Osteoblast (primary cell): ENCODE results near the gene HCN1. TPM values are rescaled to one million over a fixed set of nuclear protein-coding genes. Genes with fewer than 3 reads are reported as not detected.

Experiments
- DNase-seq: peaks from one replicate; pipeline ENCODE4 v3.0.0; 2011; ENCODE audit warnings: low spot score, mixed read lengths; ENCODE audit not compliant: insufficient read length; ENCODE audit errors: missing footprints
- H2AFZ ChIP-seq: 2 replicates; pipeline ENCODE4 v1.6.0; 2011; ENCODE audit warnings: mild to moderate bottlenecking, low read length
- H3K27ac ChIP-seq: 2 replicates; pipeline ENCODE4 v1.5.1; 2011; ENCODE audit warnings: mild to moderate bottlenecking, low read depth, low read length, moderate library complexity
- H3K27me3 ChIP-seq: 2 replicates; pipeline ENCODE4 v1.6.0; 2012; ENCODE audit warnings: mild to moderate bottlenecking, control low read depth, inconsistent platforms, low read length, moderate library complexity; ENCODE audit not compliant: insufficient read depth
- H3K36me3 ChIP-seq: 2 replicates; pipeline ENCODE4 v1.5.1; 2011; ENCODE audit warnings: mild to moderate bottlenecking, low read length, control low read depth, moderate library complexity; ENCODE audit not compliant: insufficient read depth
- H3K4me1 ChIP-seq: 2 replicates; pipeline ENCODE4 v1.5.1; 2011; ENCODE audit warnings: mild to moderate bottlenecking, low read length, control low read depth, moderate library complexity; ENCODE audit not compliant: insufficient read depth
- H3K4me2 ChIP-seq: 2 replicates; pipeline ENCODE4 v1.6.0; 2011; ENCODE audit warnings: mild to moderate bottlenecking, low read length; ENCODE audit not compliant: insufficient read depth
- H3K4me3 ChIP-seq: fragments of 200-600 bp; sonication (generic); 3 replicates; pipeline ENCODE4 v1.5.1; 2012; ENCODE audit warnings: mild to moderate bottlenecking, low read length, inconsistent platforms; ENCODE audit not compliant: insufficient read depth
- H3K79me2 ChIP-seq: 2 replicates; pipeline ENCODE4 v1.6.0; 2012; ENCODE audit warnings: mild to moderate bottlenecking, low read length, control low read depth, inconsistent platforms; ENCODE audit not compliant: insufficient read depth
- H3K9me3 ChIP-seq: 2 replicates; pipeline ENCODE4 v1.5.1; 2011; ENCODE audit warnings: low read depth, low read length, control low read depth
- H4K20me1 ChIP-seq: 2 replicates; pipeline ENCODE4 v1.6.0; 2012; ENCODE audit warnings: mild to moderate bottlenecking, low read length, control low read depth; ENCODE audit not compliant: insufficient read depth
- total RNA-seq: library from RNA; depleted of rRNA; stranded (reverse); fragments of >200 nt; gene quantifications from 2 replicates; pipeline ENCODE4 v1.2.3, GENCODE V29; 2012
- TF ChIP-seq, protein P1 (sequence below): IDR thresholded peaks from 2 replicates; pipeline ENCODE4 v1.5.1; 2011; ENCODE audit warnings: mild to moderate bottlenecking, low read depth, low read length, moderate library complexity; ENCODE audit errors: extremely low read depth

Gene HCN1
- total RNA-seq, 1 donor: not detected

GRCh38 chr5:45627076-45627656, 69.0 kb downstream of the HCN1 start:
- Histone ChIP-seq H3K4me1 (no peaks in the 10 kb centered on the region), H3K27me3 (no peaks in the 10 kb centered on the region), H3K4me2 (no peak overlapping the region), H2AFZ (no peak overlapping the region), H4K20me1 (no peaks in the 10 kb centered on the region), H3K27ac (no peak overlapping the region), H3K9me3 (no peaks in the 10 kb centered on the region), H3K36me3 (no peaks in the 10 kb centered on the region), H3K4me3 (no peak overlapping the region), H3K79me2 (no peaks in the 10 kb centered on the region)
- TF ChIP-seq, protein P1, sequence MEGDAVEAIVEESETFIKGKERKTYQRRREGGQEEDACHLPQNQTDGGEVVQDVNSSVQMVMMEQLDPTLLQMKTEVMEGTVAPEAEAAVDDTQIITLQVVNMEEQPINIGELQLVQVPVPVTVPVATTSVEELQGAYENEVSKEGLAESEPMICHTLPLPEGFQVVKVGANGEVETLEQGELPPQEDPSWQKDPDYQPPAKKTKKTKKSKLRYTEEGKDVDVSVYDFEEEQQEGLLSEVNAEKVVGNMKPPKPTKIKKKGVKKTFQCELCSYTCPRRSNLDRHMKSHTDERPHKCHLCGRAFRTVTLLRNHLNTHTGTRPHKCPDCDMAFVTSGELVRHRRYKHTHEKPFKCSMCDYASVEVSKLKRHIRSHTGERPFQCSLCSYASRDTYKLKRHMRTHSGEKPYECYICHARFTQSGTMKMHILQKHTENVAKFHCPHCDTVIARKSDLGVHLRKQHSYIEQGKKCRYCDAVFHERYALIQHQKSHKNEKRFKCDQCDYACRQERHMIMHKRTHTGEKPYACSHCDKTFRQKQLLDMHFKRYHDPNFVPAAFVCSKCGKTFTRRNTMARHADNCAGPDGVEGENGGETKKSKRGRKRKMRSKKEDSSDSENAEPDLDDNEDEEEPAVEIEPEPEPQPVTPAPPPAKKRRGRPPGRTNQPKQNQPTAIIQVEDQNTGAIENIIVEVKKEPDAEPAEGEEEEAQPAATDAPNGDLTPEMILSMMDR: no peak
- no peak for DNase-seq

GRCh38 chr5:45623832-45624231, 72.3 kb downstream of the HCN1 start:
- Histone ChIP-seq H3K79me2 (no peaks in the 10 kb centered on the region), H3K4me1 (no peaks in the 10 kb centered on the region), H3K4me3 (no peak overlapping the region), H3K36me3 (no peaks in the 10 kb centered on the region), H4K20me1 (no peaks in the 10 kb centered on the region), H3K27me3 (no peaks in the 10 kb centered on the region), H3K27ac (no peak overlapping the region), H3K9me3 (no peaks in the 10 kb centered on the region), H2AFZ (no peak overlapping the region), H3K4me2 (no peak overlapping the region)
- DNase-seq: no peak
- TF ChIP-seq, protein P1: no peak

DNA sequence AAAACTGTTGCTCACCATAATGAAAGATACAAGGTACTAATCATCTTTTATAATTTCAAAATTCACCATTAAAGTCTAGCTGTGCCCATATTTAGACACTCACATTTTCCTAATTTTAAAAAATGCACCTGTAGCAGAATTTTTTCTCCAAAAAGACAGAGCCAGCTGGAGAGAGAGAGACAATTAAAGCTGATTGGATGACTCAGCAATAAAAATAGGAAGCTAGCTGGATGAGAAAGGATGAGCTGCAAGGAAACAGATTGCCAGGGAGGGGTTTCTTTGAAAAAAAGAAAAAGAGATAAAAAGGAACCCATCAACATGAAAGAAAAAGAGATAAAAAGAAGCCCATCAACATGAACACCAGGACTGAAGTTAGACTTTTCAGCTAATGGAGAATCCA, 73.8 kb downstream of the HCN1 start:
- no peaks in the 10 kb centered on the region for H3K79me2 ChIP-seq
- no peak for DNase-seq
- H3K9me3 ChIP-seq: peaks cover 2% of the 10 kb centered on the region
- H2AFZ ChIP-seq: no peak overlapping the region
- H3K27me3 ChIP-seq: no peaks in the 10 kb centered on the region
- H3K4me3 ChIP-seq: no peak overlapping the region
- H3K27ac ChIP-seq: no peak overlapping the region
- H3K36me3 ChIP-seq: no peaks in the 10 kb centered on the region
- H3K4me2 ChIP-seq: no peak overlapping the region
- no peaks in the 10 kb centered on the region for H4K20me1 ChIP-seq
- H3K4me1 ChIP-seq: no peaks in the 10 kb centered on the region
- TF ChIP-seq, protein P1: no peak

DNA sequence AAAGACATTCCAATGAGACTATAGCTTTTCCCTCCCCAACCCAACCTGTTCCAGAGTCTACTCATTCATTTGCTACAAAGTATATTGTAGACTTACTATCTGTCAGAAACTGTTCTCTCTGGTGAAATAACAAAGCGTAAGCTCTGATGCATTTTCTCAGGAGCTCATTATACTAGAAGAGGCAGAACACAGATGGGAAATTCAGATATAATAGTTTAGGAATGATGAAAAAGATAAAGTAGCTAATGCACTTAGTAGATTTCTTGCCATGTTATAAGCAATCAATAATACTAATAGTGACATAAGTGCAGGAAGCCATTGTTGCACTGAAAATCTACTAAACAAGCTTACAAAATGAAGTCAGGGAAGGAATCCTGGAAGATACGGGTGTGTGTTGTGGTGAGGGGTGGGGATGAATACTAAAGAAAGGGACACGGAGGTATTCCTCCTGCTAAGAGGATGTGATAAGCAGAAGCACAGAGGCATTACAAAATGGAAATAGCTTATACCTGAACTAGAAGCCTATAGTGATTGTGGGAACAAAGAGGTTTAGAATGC, 78.2 kb downstream of the HCN1 start:
- no peaks in the 10 kb centered on the region for H3K79me2 ChIP-seq
- H3K27ac ChIP-seq: no peak overlapping the region
- no peaks in the 10 kb centered on the region for H3K27me3 ChIP-seq
- H3K36me3 ChIP-seq: no peaks in the 10 kb centered on the region
- H3K9me3 ChIP-seq: peaks cover 2% of the 10 kb centered on the region
- no peak overlapping the region for H3K4me3 ChIP-seq
- H3K4me1 ChIP-seq: no peaks in the 10 kb centered on the region
- TF ChIP-seq, protein P1: no peak
- H3K4me2 ChIP-seq: no peak overlapping the region
- DNase-seq: no peak
- no peaks in the 10 kb centered on the region for H4K20me1 ChIP-seq
- no peak overlapping the region for H2AFZ ChIP-seq
